HG03571 (cell line): ENCODE measurements around the gene ZNF587.
"Not testable (repeated sequence)": the region's sequence is repeated elsewhere in the genome, so short reads cannot be mapped to it uniquely, and the experiment has no call there.

Experiments
- ATAC-seq: cut with Tn5 transposase; IDR thresholded peaks from one replicate; pipeline ENCODE4 v1.9.1; 2021; ENCODE audit not compliant: unreplicated experiment

Gene ZNF587

DNA sequence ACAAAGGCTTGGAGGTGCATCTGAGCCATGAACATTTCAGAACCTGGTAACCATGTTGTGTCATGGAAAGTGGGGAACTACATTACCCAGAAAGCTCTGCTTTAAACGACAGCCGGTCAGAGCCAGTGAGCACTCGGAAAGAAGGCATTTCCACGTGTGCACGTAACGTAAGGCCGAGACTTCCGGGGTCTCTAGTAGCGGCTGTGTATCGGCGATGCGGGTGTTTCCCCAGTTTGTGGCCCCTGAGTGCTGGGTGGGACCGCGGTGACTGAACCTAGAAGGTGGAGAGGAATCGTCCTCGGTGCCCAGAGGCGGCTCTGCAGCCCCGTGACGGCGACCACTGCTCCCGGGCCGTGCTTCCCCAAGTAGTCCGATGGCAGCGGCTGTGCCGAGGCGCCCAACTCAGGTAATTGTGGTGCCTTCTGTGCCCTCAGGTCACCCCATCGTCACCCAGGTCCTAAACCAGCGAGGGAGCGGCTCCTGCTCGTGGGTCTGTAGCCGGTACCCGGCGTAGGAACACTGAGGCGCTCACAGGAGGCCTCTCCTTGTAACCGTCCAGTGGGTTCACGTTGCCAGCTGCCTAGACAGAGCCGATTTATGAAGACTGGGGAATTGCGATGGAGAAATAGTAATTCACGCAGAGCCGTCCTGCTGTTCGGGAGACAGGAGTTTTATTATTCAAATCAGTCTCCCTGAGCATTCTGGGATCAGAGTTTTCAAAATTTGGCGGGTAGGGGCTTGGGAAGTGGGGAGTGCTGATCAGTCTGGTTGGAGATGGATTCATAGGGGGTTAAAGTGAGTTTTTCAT lies at the start of gene ZNF587:
TSS of gene ZNF587 (plus strand) at position 194 of the 808 bp plus-strand sequence. CDS start at position 374, 180 bp downstream.
- ATAC-seq = peak; percentile 92

DNA sequence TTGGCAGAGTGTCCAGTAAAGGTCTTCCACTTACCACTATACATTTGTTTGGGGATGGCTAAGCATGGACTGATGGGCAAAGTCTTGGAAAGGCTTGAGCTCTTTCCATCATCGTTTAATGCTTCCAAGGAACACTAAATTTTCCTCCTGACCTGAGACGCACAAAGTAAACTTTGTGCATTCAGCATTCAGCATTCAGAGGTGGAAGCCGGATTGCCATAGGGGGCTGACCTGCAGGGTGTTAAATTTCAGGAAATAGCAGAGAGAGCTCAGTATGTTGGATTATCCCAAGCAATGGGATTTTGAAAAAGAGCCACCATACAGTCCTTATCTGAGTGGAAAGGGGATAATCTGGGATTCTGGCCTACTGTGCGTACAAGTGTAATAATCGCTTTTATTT lies 49.0 kb upstream of the ZNF587 start:
- no peak for ATAC-seq

DNA sequence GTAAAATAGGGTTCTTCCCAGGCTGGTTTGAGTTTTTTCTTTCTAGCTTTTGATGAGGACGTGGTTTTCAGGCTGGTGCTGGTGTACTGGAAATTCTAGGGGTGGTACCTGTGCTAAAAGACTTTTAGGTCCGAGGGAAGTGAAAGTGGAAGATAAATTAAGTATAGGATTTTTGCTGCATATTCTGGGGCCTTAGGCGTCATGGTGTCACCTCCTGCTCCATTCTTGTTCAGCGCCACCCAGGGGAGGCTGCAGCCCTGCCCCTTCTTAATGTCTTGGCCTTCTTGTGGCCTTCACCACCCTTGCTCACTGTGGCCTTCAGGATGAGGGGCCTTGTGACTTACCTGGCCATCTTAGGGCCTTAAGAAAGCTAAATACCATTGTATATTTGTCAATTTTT lies 47.4 kb upstream of the ZNF587 start:
- ATAC-seq = no peak

DNA sequence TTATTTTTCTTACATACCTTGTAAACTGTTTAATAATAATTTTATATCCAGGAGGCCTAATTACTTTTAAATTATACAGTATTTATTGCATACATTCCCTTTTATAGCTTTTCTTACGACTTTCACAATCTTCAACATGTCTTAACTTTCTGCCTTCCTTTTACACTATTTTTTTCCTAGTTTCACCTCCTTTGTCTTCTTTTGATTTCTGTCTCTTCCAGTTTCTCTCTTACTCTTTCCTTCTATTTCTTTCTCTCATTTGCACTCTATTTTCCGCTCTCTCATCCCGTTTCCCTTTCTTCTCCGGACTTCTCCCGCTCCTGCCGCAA lies 46.4 kb upstream of the ZNF587 start:
- no peak for ATAC-seq

DNA sequence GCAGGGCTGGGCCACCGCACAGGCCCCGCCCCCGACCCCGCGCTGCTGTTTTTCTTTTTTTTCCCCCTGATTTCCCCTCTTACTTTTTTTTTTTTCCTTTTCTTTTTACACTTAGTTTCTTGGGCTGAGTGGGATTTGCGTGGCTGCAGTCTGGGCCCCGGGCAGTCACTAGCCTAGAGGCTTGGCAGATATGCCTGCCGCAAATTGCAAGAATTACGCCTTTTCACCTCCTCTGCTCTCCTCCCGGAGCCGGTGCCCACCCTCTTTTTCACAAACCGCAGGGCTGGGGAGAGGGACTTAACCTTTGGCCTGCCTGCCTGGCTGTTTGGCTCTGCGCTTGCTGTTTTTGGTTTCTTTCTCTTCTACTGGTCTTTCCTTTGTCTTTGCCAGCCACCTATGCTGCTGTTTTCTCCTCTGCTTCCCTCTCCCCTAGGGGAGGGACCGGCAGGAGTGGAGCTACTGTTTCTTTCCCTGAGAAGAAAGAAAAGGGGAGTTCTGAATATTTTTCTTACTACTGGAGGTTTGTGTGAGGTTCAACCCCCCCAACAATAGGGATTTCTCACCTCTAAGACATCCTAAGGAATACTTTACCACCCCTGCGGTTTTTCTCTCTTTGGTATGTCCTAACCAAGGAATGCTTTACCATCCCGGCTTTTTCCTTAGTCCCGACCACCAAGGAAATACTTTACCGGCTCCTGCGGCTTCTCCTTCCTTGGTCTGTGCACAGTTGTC lies 45.9 kb upstream of the ZNF587 start:
- ATAC-seq = no peak

DNA sequence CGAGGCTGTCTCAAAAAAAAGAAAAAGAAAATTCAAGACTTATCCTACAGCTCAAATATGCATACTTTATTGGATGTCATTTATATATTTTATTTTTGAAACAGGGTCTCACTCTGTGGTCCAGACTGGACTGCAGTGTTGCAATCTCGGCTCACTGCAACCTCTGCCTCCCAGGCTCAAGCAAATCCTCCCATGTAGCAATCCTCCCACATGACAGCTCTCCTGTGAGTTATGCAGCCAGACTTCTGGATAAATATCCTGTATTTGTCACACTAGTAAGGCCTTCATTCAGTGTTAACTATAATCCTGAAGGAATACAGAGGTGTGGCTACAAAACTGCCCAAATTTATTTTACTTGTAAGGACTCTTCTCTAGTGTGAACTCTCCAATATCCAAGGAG lies 42.1 kb upstream of the ZNF587 start:
- ATAC-seq = no peak

DNA sequence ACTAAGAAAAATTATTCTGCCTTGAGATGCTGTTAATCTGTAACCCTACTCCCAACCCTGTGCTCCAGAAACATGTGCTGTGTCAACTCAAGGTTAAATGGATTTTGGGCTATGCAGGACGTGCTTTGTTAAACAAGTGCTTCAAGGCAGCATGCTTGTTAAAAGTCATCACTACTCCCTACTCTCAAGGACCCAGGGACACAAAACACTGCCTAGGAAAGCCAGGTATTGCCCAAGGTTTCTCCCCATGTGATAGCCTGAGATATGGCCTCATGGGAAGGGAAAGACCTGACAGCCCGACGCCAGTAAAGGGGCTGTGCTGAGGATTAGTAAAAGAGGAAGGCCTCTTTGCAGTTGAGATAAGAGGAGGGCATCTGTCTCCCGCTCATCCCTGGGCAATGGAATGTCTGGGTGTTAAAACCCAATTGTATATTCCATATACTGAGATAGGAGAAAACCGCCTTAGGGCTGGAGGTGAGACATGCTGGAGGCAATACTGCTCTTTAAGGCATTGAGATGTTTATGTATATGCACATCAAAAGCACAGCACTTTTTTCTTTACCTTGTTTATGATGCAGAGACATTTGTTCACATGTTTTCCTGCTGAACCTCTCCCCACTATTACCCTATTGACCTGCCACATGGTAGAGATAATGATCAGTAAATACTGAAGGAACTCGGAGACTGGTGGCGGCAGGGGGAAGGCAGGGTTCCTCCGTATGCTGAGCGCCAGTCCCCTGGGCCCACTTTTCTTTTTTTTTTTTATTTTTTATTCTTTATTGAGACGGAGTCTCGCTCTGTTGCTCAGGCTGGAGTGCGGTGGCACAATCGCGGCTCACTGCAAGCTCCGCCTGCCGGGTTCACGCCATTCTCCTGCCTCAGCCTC lies 39.0 kb upstream of the ZNF587 start:
- ATAC-seq = not testable (repeated sequence)

DNA sequence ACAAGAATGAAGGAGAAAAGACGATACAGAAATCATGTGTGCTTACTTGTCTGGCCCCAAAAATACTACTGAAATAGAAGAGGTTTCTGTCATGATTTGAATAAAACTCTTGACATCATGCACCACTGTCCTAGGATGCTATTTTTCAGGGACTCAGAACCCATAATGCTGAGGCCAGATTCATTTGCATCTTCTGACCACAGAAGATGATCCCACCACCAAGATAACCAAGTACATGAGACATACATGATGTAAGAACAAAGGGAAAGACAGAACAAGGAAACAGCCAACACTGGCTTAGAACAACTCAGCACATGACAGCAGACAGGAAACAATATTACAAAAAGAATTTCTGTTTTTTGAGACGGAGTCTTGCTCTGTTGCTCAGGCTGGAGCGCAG lies 37.4 kb upstream of the ZNF587 start:
- no peak for ATAC-seq

DNA sequence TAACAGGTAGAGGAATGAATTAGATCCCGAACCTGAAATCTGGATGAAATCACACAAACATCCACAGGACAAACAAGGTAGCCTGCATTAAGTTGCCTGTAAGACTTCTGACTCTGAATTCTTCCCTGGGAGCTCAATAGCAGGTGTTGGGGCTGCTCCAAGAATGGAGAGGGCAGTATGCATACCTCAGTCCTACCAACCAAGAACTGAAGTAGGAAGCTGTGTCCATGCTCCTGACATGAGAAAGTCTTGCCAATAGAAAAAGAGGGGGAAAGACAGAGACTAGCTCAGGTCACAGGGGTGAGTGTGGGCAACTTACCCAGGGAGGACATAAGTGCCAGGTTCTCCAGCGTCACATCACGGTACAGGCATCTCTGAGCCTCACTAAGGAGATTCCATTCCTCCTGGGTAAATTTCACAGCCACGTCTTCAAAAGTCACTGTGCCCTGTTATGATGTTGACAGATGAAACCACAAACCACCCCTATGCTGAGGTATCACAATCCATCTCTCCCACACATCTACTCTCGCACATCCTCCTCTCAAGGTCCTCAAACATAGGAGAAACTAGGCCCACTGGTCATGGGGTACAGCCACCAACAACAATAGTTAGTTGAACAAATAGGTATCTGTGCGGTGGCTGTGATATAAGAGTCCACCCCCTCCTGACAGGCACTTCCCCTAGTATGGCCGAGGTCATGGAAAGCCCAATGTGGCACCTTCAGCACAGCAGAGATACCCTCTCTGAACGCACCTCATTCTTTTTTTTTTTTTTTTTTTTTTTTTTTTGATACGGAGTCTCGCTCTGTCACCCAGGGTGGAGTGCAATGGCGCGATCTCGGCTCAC lies 36.5 kb upstream of the ZNF587 start:
- not testable (repeated sequence) for ATAC-seq

DNA sequence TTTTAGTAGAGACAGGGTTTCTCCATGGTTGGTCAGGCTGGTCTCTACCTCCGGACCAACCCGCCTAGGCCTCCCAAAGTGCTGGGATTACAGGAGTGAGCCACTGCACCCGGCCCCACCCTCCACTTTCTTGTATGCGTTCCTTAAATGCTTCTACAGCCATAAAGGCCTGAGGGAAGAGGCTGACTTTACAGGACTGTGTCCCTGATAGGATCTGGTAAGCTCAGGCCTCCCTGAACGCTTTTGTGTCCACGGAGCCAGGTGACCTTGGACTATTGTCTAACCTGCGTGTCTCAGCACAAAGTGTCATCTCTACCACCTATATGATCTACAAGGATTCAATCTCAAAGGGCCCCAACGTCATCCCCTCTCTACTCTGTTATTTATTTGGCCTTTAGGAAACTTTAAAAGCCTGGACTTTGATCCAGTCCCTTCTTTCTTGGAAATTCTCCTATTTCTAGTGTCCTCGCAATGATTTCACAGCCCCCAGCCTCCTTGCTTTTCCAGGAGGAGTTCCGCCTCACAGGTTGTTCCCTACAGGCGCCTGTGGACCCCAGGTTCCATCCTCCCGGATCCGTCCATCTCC lies 35.6 kb upstream of the ZNF587 start:
- ATAC-seq = no peak

DNA sequence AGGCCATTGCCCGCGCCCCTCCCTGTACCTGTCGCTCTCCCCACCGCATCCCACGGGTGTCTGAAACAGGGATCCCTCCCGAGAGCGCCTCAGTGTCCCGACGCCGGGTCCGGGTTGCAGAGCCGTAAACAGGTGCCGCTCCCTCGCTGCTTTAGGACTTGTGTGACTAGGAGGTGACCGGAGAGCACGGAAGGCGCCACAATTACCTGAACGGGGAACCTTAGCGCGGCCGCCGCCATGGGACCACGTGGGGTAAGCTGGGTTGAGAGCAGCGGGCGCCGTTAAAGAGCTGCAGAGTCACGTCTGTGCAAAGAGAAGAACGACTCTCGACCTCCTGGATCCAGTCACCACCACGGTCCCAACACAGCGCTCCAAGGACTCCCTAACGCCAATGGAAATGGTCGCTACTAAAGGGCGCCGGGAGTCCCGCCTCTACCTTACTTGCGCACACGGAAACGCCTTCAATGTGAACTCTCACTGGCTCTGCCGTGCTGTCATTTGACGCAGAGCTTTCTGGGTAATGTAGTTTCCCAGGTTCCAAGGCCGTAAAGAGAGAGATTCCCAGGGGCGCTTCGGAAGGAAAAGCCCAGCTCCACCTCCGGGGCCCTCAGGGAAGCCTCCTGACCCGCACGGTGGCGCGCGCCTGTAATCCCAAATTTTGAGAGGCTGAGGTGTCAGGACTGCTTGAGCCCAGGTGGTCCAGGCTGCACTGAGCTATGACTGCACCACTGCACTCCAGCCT lies 35.0 kb upstream of the ZNF587 start, which contains the start of gene ZNF552:
TSS of gene ZNF552 (minus strand) at position 409 of the 742 bp plus-strand sequence. CDS start at position 239, 170 bp downstream.
- peak; percentile 71 for ATAC-seq

DNA sequence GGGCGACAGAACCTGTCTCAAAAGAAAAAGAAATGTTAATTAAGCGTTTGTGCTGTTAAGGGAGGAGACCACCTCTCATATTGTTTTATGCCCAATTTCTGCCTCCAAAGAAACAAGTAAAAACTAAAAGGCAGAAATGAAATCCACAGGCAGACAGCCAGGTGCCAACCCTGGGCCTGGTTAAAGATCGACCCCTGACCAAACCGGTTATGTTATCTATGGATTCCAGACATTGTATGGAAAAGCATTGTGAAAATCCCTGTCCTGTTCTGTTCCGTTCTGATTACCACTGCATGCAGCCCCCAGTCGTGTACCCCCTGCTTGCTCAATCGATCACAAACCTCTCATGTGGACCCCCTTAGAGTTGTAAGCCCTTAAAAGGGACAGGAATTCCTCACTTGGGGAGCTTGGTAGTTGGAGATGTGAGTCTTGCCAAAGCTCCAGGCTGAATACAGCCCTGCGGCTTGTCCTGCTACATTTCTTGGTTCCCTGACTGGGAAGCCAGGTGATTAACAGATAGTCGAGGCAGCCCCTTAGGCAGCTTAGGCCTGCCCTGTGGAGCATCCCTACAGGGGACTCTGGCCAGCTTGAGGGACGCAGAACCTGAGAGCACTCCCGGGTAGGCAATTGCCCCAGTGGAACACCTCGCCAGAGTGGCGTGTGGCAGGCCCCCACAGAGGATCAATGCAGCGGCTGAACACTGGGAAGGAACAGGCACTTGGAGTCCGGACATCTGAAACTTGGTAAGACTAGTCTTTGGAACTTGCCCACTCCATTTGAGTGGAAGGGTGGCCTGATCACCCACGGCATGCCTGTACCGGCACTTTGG lies 34.2 kb upstream of the ZNF587 start:
- no peak for ATAC-seq

DNA sequence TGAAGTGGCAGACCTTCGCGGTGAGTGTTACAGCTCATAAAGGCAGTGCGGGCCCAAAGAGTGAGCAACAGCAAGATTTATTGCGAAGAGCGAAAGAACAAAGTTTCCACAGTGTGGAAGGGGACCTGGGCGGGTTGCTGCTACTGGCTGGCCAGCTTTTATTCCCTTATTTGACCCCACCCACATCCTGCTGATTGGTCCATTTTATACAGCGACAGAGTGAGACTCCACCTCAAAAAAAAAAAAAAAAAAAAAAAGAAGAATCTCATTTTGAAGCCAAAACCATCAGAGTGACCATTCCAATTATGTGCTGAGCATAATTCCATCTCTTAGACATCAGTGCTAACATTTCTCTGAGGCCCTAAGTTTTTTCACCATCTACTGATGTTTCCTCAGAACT lies 33.0 kb upstream of the ZNF587 start:
- no peak for ATAC-seq

DNA sequence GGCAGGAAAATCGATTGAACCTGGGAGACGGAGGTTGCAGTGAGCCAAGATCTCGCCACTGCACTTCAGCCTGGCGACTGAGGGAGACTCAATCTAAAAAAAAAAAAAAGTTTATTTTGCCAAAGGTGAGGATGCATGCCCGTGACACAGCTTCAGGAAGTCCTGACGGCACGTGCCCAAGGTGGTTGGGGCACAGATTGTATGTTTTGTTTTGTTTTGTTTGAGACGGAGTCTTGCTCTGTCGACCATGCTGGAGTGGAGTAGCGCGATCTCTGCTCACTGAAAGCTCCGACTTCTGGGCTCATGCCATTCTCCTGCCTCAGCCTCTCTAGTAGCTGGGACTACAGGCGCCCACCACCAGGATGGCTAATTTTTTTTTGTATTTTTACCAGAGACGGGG lies 31.7 kb upstream of the ZNF587 start:
- ATAC-seq = no peak

DNA sequence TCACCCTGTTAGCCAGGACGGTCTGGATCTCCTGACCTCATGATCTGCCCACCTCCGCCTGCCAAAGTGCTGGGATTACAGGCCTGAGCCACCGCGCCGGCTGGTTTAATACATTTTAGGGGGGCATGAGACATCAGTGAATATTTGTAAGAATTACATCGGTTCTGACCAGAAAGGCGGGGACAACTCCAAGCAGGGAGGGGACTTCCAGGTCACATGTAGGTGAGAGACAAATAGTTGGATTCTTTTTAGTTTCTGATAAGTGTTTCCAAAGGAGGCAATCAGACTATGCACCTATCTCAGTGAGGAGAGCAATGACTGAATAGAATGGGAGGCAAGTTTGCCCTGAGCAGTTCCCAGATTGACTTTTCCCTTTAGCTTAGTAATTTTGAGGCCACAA lies 31.3 kb upstream of the ZNF587 start:
- ATAC-seq = no peak

DNA sequence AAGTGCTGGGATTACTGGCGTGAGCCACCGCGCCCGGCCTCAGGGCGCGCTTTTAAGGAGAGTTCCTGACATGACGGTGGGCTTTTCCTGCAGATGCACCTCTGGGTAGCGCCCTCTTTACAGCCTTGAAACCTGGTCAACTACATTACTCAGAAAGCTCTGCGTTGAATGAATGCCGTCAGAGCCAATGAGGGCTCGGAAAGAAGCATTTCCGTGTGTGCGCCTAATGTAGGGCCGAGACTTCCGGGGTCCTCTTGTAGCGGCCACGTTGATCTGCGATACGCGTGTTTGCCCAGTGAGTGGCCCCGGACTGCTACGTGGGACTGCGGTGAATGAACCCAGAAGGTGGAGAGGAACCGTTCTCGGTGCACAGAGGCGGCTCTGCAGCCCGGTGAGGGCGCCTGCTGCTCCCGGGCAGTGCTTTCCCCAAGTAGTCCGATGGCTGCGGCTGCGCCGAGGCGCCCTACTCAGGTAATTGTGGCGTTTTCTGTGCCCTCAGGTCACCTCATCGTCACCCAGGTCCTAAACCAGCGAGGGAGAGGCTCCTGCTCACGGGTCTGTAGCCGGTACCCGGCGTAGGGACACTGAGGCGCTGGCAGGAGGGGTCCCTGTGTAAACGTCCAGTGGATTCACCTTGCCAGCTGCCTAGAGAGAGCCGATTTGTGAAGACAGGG lies 30.0 kb upstream of the ZNF587 start:
- peak; percentile 89 for ATAC-seq

DNA sequence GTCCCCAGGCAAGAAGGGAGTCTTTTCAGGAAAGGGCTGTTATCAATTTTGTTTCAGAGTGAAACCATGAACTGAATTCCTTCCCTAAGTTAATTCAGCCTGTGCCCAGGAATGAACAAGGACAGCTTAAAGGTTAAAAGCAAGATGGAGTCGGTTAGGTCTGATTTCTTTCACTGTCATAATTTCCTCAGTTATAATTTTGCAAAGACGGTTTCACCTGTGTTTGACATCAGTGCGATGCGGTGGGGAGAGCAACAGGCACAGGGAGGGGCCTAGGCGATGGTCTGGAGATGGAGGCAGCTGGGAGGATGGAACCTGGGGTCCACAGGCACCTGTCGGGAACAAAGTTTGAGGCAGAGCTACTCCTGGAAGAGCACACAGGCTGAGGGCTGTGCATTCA lies 29.1 kb upstream of the ZNF587 start:
- ATAC-seq = no peak

DNA sequence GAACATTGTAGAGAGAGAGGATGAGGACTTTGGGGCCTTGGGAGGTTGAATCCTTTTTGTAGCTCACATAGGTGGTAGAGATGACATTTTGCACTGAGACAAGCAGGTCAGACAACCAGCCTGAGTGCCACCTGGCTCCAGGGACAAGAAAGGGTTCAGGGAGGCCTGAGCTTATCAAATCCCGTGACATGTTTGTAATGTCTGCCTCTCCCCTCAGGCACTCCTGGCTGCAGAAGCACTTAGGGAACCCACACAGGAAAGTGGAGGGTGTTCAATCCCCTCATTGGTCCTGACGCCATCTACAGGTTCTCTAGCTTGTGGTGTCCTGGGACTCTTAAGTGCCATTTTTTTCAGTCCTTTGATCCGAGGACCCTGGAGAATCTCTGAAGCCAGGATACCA lies 28.6 kb upstream of the ZNF587 start:
- ATAC-seq = not testable (repeated sequence)
